BJ (cell line): ENCODE data around the gene PPRC1. TPM values are rescaled to one million over a fixed set of nuclear protein-coding genes. Genes with fewer than 3 reads are reported as not detected.

ENCODE experiments used
- CTCF ChIA-PET: fragments of 350-600 bp; formaldehyde crosslinking; extraction: SDS; loops from one replicate; lab custom pipeline; 2021; ENCODE audit warnings: antibody characterized with exemption, inconsistent platforms; lab: Yijun Ruan, JAX
- POLR2A ChIA-PET: fragments of 300-600 bp; sonication (Branson Sonifier 250); formaldehyde crosslinking; extraction: SDS; loops from one replicate; lab custom pipeline; 2021; ENCODE audit warnings: antibody characterized with exemption; lab: Charles Lee
- DNase-seq: peaks from one replicate; pipeline ENCODE4 v3.0.0-alpha.2; 2011; ENCODE audit warnings: low read depth
- H3K27me3 ChIP-seq: 2 replicates; pipeline ENCODE4 v1.6.0; 2011; ENCODE audit warnings: low read length; ENCODE audit not compliant: control insufficient read depth, insufficient read depth
- H3K36me3 ChIP-seq: 2 replicates; pipeline ENCODE4 v1.5.1; 2011; ENCODE audit warnings: low read length; ENCODE audit not compliant: control insufficient read depth, insufficient read depth
- H3K4me3 ChIP-seq: 2 replicates; pipeline ENCODE4 v1.5.1; 2011; ENCODE audit warnings: low read depth, mild to moderate bottlenecking, control low read depth, low read length
- polyA plus RNA-seq: library from polyadenylated mRNA; depleted of rRNA; stranded (reverse); fragments of >200 nt; gene quantifications from 2 replicates; pipeline ENCODE4 v1.2.3, GENCODE V29; 2011
- TF ChIP-seq, protein P1 (sequence below): IDR thresholded peaks from 2 replicates; pipeline ENCODE4 v1.5.1; 2011; ENCODE audit warnings: low read depth, mild to moderate bottlenecking, control low read depth, inconsistent platforms, low read length, moderate library complexity; ENCODE audit not compliant: insufficient read depth

The PPRC1 gene
- polyA plus RNA-seq, 1 experiment, result 17.3 TPM

DNA sequence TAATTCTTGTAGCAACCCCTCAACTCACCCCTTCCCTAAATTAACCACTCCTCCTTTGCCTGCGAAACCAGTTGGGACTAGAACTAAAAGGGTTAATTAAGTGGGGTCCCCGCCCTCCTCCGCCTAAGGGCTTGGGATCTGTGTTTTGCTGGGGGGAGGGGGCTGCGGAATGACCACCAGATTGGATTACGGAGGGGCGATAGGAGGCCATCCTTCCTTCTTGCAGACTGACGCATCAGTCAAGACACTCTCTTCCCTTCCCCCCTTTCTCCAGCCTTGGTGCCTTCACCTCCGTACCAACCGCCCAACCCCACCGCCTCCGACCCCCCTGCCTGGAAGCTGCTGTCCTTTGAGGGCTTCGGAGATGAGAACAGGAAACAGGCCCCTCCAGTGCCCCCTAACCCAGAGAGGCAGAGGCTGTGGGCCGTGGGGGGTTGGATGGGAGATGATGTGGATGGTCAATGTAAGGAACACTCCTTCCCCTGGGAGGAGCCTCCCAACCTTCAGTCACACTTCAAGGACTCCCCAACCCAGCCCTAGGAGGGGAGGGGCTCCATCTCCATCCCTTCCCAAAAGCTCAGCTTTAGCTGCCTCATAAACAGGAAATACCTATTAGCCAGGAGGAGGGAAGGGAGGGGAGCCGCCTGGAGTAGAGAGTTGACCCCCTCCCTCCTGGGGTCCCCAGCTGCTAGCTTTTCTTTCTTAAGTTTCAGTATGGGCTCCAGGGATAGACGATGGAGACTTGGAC lies 11.7 kb upstream of the PPRC1 start:
- peak overlapping the region; percentile 97 for H3K4me3 ChIP-seq
- no peak for DNase-seq
- TF ChIP-seq, protein P1, sequence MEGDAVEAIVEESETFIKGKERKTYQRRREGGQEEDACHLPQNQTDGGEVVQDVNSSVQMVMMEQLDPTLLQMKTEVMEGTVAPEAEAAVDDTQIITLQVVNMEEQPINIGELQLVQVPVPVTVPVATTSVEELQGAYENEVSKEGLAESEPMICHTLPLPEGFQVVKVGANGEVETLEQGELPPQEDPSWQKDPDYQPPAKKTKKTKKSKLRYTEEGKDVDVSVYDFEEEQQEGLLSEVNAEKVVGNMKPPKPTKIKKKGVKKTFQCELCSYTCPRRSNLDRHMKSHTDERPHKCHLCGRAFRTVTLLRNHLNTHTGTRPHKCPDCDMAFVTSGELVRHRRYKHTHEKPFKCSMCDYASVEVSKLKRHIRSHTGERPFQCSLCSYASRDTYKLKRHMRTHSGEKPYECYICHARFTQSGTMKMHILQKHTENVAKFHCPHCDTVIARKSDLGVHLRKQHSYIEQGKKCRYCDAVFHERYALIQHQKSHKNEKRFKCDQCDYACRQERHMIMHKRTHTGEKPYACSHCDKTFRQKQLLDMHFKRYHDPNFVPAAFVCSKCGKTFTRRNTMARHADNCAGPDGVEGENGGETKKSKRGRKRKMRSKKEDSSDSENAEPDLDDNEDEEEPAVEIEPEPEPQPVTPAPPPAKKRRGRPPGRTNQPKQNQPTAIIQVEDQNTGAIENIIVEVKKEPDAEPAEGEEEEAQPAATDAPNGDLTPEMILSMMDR, result no peak
- CTCF ChIA-PET, result interaction anchor here (0.8 to 2.2 kb wide), 4 partner anchors 11 to 48 kb away, joined by 3 to 19 read pairs (median 4); partner anchors contain the start of gene PPRC1
- H3K36me3 ChIP-seq, result no peaks in the 10 kb centered on the region; the same call in 1 of the 2 replicates
- POLR2A ChIA-PET, result interaction anchor here (0.5 kb wide), 1 partner anchor 290 kb away, joined by 3 read pairs; no protein-coding TSS in a partner anchor
- H3K27me3 ChIP-seq, result no peaks in the 10 kb centered on the region

DNA sequence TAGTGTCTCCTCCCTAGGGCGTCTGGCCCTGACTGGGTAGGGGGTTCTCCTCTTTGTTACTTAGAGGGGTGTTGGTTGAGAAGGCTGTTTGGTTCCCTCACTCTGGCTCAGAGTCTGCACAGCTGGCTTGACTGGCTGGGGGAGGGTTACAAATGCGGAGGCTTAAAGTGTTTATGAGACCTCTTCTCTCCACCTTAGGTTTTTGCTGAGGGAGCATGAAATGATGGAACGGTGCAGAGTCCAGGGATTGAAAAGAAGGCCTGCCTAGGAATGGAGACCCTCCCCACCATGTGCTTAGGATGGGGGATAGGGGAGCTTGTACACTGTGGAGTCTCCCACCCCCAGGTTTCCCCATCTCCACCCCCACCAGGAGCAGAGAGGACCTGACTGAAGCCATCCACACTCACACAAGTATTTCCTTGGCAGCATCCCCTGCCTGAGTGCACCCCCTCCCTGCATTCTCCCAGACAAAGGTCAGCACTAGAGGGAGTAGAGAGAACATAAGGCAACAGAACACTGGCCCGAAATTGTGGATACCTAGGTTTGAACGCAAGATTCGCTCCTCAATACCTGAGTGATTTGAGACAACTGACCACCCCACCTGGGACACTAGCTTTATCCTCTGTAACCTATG lies 11.0 kb upstream of the PPRC1 start:
- POLR2A ChIA-PET, result no interaction called here
- Histone ChIP-seq H3K27me3 (no peaks in the 10 kb centered on the region), H3K36me3 (no peaks in the 10 kb centered on the region; the same call in 1 of the 2 replicates), H3K4me3 (peak overlapping the region; percentile 97)
- TF ChIP-seq, protein P1, result peak; percentile 62
- CTCF ChIA-PET, result interaction anchor here (0.8 to 2.2 kb wide), 7 partner anchors 10 to 49 kb away, joined by 3 to 19 read pairs (median 4); partner anchors contain the start of genes NOLC1 and PPRC1
- DNase-seq, result no peak

DNA sequence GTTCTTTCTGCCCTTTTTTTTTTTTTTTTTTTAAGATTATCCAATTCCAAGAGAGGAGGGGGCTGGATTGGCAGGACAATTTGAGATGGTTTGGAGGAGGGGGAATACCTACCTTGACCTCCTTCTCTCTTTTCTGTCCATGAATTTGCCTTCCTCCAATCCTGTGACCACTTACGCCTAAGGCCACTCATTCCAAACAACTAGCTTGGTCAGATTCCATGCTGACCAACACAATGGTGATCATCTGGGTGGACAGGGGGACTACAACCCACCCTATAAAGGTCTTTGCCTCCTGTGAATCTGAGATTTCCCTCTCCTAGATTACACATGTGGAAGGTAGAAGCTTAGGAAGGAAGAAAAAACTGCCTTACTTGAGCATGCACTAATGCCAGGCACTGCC lies 10.4 kb upstream of the PPRC1 start:
- H3K36me3 ChIP-seq, result no peaks in the 10 kb centered on the region; the same call in 1 of the 2 replicates
- H3K4me3 ChIP-seq, result no peak overlapping the region
- DNase-seq, result no peak
- POLR2A ChIA-PET, result no interaction called here
- H3K27me3 ChIP-seq, result no peaks in the 10 kb centered on the region
- CTCF ChIA-PET, result interaction anchor here (0.8 to 2.2 kb wide), 7 partner anchors 9 to 263 kb away, joined by 3 to 19 read pairs (median 4); partner anchors contain the start of genes NOLC1 and PPRC1
- TF ChIP-seq, protein P1, result no peak

DNA sequence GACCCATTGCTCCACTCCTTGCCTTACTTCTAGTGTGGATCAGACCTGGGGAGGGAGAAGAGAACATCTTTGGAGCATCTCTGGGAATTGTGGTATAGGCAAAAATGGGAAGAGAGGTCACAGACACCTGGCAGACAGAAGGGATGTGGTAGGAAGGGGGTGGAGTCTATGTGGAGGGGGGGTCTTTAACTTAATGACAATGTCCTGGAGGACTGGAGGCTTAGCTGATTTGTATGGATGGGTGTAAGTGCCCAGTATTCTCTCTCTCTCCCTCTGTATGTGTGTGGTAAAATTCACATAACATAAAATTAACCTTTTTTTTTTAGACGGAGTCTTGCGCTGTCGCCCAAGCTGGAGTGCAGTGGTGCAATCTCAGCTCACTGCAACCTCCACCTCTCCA lies 9.6 kb upstream of the PPRC1 start:
- TF ChIP-seq, protein P1, result no peak
- no peaks in the 10 kb centered on the region for H3K27me3 ChIP-seq
- POLR2A ChIA-PET, result no interaction called here
- no peak for DNase-seq
- H3K4me3 ChIP-seq, result no peak overlapping the region
- no peaks in the 10 kb centered on the region; the same call in 1 of the 2 replicates for H3K36me3 ChIP-seq
- CTCF ChIA-PET, result interaction anchor here (0.8 to 2.2 kb wide), 4 partner anchors 9 to 262 kb away, joined by 3 to 19 read pairs (median 4); partner anchors contain the start of gene PPRC1
